Amygdala (tissue), 56 donors: ENCODE data around the gene SH3PXD2B.

Source experiments
- DNase-seq, 56 donors: peaks; one replicate each; lab custom pipeline; 2025; lab: John Stamatoyannopoulos, UW

Gene SH3PXD2B

GRCh38 chr5:172285226-172286143, 168.8 kb downstream of the SH3PXD2B start:
- DNase-seq, result no peak

DNA sequence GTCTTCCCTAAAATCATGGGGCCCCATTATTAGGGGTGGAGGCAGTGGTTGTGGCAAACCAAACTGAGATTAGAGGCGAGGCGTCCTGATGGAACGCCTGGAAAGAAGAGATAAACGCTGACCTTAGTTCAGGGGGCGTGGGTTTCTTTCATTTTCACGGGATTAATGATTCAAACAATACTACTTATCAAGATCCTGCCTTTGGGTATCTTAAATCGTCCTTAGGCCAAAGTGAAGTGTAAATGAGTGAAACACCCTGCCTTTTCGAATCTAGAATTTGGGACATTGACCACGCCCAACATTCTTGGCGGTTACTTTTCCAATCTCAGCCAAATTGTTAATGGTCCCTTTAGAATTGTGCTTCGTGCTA, 169.7 kb downstream of the SH3PXD2B start:
- peak in 1 of 56 donors; percentile 39 for DNase-seq

DNA sequence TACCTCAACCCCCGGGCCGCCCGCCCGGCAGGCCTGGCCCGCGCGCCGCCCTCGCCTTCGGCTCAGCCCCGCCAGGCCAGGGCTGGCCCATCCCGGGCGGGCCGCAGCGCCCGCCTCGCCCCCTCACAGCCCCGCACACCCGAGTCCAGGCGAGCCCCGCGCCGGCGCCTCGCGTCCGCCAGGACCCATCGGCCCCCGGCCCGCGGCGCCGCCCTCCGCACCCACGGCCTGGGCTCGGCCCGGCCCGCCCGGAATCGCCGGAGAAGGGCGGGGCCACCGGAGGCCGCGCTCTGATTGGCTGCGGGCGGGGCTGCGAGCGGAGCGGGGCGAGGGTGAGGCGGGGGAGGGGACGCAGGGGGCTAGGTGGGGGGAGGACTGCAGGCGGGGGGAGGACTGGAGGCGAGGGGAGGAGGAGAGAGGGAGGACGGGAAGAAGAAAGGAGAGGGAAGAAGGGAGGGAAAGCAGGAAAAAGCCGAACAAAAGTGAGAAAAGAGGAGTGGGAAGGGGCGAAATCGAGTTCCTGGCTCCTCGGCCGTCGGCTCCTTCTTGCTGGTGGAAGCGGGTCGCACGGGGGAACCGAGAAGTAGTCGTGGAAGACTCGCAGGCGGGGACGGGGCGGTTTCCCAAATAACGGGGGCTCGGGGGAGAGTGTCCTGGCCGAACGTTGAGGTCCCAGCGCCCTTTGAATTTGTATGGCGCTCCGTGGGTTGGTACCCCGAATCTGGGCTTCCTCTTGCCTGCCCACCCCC, 170.3 kb downstream of the SH3PXD2B start:
- DNase-seq, result peak; percentile 14 to 89 (median 74)

- peak in 40 of 56 donors; percentile 9 to 85 (median 67) for DNase-seq
These were observed 171.1 kb downstream of the SH3PXD2B start, which contains the start of gene UBTD2 for GRCh38 chr5:172283020-172283861. TSS of gene UBTD2 (minus strand) at chr5:172283764. CDS start at chr5:172283665, 99 bp downstream.

DNA sequence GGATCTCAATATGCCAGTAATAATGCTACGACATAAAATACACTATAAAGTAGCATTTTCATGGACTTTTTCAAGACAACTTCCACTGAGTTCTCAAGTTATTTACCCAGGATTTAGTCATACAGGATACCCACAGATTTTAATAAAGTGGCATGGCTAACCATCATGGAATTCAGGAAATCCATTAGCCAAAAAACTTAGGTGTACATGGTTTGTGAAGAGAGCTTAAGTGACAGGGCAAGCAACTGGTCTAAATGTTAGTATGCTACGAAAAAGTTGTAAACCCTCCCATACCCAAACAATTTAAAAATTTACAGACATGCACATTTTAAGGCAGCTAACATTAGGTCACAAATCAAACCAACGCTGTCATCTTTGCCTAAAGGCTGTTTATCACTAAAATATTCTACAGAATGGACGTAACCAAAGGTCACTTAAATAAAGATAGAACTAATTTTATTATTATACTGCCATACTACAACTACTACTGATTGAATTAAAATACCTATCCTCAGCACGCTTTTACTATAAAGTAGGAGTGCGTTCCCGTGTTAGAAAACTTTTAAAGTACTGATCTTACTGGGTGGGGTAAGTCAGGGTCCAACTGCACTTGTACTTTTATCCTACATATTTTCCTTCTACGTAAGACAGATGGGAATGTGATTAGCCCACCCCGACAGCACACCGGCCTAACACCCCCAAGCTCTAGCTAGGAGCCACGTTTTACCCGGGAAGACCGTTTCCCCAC, 171.9 kb downstream of the SH3PXD2B start:
- no peak for DNase-seq

DNA sequence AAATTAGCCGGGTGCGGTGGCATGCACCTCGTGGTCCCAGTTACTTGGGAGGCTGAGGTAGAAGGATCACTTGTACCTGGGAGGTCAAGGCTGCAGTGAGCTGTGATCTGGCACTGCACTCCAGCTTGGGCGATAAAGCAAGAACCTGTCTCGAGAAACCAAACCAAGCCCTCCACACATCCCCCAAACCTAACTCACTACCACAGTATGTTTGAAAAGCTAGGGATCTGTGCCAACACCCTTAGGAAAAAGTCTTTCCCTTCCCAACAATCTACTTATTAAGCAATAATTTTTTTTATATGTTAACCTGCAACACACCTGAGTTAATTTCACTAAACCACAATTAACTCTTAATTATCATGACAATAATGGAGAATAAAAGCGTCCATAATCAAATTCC, 173.0 kb downstream of the SH3PXD2B start:
- DNase-seq, result no peak

- peak in 1 of 56 donors; percentile 4 for DNase-seq
These were observed 173.4 kb downstream of the SH3PXD2B start for GRCh38 chr5:172280929-172281328.

- DNase-seq, result no peak
These were observed 174.0 kb downstream of the SH3PXD2B start for GRCh38 chr5:172280317-172280716.

DNA sequence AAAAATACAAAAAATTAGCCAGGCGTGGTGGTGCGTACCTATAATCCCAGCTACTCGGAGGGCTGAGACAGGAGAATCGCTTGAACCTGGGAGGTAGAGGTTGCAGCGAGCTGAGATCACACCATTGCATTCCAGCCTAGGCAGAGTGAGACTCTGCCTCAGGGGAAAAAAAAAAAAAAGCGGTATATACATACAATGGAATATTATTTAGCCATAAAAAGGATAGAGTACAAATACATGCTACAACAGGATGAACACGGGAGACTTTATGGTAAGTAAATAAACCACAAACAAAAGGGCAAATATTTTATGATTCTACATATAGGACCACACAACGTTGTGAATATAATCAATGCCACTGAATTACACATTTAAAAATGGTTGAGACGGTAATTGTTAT, 176.0 kb downstream of the SH3PXD2B start:
- no peak for DNase-seq

DNA sequence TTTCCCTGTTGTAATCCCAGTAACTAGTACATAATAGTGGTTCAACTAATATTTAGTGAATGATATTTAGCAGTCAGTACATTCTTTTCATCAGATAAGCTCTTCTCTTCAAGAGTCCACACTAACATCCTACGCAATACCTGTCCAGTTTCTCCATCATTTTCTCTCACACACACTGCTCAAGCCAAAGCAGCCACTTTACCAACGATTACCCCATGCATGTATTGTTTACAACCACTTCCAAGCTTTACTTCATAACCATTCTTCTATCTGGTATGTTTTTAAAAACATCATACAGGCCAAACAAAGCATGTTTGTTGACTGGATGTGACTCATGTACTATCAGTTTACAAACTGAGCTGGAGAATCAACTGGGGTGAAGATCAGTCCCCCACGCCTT, 178.1 kb downstream of the SH3PXD2B start:
- DNase-seq, result no peak
